Measurements from ENCODE around the gene FRZB. TPM values are rescaled to one million over a fixed set of nuclear protein-coding genes. Genes with fewer than 3 reads are reported as not detected.

FRZB gene, protein sequence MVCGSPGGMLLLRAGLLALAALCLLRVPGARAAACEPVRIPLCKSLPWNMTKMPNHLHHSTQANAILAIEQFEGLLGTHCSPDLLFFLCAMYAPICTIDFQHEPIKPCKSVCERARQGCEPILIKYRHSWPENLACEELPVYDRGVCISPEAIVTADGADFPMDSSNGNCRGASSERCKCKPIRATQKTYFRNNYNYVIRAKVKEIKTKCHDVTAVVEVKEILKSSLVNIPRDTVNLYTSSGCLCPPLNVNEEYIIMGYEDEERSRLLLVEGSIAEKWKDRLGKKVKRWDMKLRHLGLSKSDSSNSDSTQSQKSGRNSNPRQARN
- 0.66 and 1.3 TPM in 2 replicates for total RNA-seq

GRCh38 chr2:182866461-182867406 lies at the start of gene FRZB:
Gene FRZB (minus strand): TSS chr2:182866637. CDS start chr2:182866552, 85 bp downstream.

Other genes starting within 250 kb of the FRZB start
- gene DNAJC10, start 150.4 kb downstream of the FRZB start, total RNA-seq, result 163 and 223 TPM in 2 replicates
- 131 and 155 TPM in 2 replicates for gene NCKAP1, start 171.8 kb upstream of the FRZB start, total RNA-seq
- gene DUSP19, start 212.1 kb upstream of the FRZB start, total RNA-seq, result 4.6 and 5.3 TPM in 2 replicates

Data from aortic smooth muscle cell (primary cell).